Measurements from ENCODE around the gene KREMEN1.

- TF ChIP-seq, protein P1, sequence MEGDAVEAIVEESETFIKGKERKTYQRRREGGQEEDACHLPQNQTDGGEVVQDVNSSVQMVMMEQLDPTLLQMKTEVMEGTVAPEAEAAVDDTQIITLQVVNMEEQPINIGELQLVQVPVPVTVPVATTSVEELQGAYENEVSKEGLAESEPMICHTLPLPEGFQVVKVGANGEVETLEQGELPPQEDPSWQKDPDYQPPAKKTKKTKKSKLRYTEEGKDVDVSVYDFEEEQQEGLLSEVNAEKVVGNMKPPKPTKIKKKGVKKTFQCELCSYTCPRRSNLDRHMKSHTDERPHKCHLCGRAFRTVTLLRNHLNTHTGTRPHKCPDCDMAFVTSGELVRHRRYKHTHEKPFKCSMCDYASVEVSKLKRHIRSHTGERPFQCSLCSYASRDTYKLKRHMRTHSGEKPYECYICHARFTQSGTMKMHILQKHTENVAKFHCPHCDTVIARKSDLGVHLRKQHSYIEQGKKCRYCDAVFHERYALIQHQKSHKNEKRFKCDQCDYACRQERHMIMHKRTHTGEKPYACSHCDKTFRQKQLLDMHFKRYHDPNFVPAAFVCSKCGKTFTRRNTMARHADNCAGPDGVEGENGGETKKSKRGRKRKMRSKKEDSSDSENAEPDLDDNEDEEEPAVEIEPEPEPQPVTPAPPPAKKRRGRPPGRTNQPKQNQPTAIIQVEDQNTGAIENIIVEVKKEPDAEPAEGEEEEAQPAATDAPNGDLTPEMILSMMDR (IDR thresholded peaks at IDR 0.05 in 4 of 5, conservative IDR thresholded peaks at IDR 0.05 in 1 of 5) = no peak
- no peak for TF ChIP-seq POLR2A (IDR thresholded peaks at IDR 0.05)
Observed at GRCh38 chr22:29093501-29094300, 20.9 kb downstream of the KREMEN1 start.
